HG02588 (cell line): ENCODE results near the gene VPS8.
"Not testable (repeated sequence)": the region's sequence is repeated elsewhere in the genome, so short reads cannot be mapped to it uniquely, and the experiment has no call there.

Source experiments
- ATAC-seq: cut with Tn5 transposase; IDR thresholded peaks from one replicate; pipeline ENCODE4 v1.9.1; 2021; ENCODE audit warnings: mild to moderate bottlenecking, moderate library complexity; ENCODE audit not compliant: unreplicated experiment

VPS8 gene

GRCh38 chr3:184981071-184981470 is 169.1 kb downstream of the VPS8 start:
- ATAC-seq = no peak

- no peak for ATAC-seq
Measured at GRCh38 chr3:184982076-184982475, 170.1 kb downstream of the VPS8 start.

- no peak for ATAC-seq
Measured at GRCh38 chr3:184985586-184985985, 173.6 kb downstream of the VPS8 start.

- no peak for ATAC-seq
Measured at GRCh38 chr3:184986366-184986889, 174.5 kb downstream of the VPS8 start.

GRCh38 chr3:184993394-184993793 is 181.4 kb downstream of the VPS8 start:
- ATAC-seq = no peak

- not testable (repeated sequence) for ATAC-seq
Measured at GRCh38 chr3:185003876-185004275, 191.9 kb downstream of the VPS8 start.

- no peak for ATAC-seq
Measured at GRCh38 chr3:185009650-185010049, 197.7 kb downstream of the VPS8 start.

- not testable (repeated sequence) for ATAC-seq
Measured at GRCh38 chr3:185017584-185017983, 205.6 kb downstream of the VPS8 start.

- not testable (repeated sequence) for ATAC-seq
Measured at GRCh38 chr3:185017996-185018395, 206.0 kb downstream of the VPS8 start.

GRCh38 chr3:185021256-185021655 is 209.3 kb downstream of the VPS8 start:
- ATAC-seq = no peak

- ATAC-seq = no peak
Measured at GRCh38 chr3:185024406-185024805, 212.4 kb downstream of the VPS8 start.

- ATAC-seq = no peak
Measured at GRCh38 chr3:185024966-185025365, 213.0 kb downstream of the VPS8 start.

- no peak for ATAC-seq
Measured at GRCh38 chr3:185028121-185028520, 216.2 kb downstream of the VPS8 start.

- no peak for ATAC-seq
Measured at GRCh38 chr3:185029086-185029485, 217.1 kb downstream of the VPS8 start.

- ATAC-seq = no peak
Measured at GRCh38 chr3:185030399-185030798, 218.4 kb downstream of the VPS8 start.

GRCh38 chr3:185030951-185031350 is 219.0 kb downstream of the VPS8 start:
- ATAC-seq = no peak

- no peak for ATAC-seq
Measured at GRCh38 chr3:185037801-185038200, 225.8 kb downstream of the VPS8 start.

GRCh38 chr3:185040425-185040824 is 228.5 kb downstream of the VPS8 start:
- ATAC-seq = no peak

GRCh38 chr3:185041540-185041939 is 229.6 kb downstream of the VPS8 start:
- ATAC-seq = no peak

- no peak for ATAC-seq
Measured at GRCh38 chr3:185042312-185043050, 230.5 kb downstream of the VPS8 start.

GRCh38 chr3:185046164-185046515 is 234.2 kb downstream of the VPS8 start:
- ATAC-seq = no peak

- ATAC-seq = no peak
Measured at GRCh38 chr3:185046603-185047002, 234.6 kb downstream of the VPS8 start.

GRCh38 chr3:185049710-185050109 is 237.7 kb downstream of the VPS8 start:
- ATAC-seq = no peak
